Skeletal muscle satellite cell (primary cell): ENCODE results near the gene HS3ST1.

ENCODE experiments used
- H3K27me3 ChIP-seq: 2 replicates; pipeline ENCODE4 v1.7.0; 2013; ENCODE audit warnings: low read length; ENCODE audit not compliant: control insufficient read depth, insufficient read depth
- H3K36me3 ChIP-seq: 2 replicates; pipeline ENCODE4 v1.7.0; 2013; ENCODE audit warnings: mild to moderate bottlenecking, control low read depth, low read length; ENCODE audit not compliant: insufficient read depth
- H3K4me1 ChIP-seq: 2 replicates; pipeline ENCODE4 v1.7.0; 2013; ENCODE audit warnings: low read length; ENCODE audit not compliant: control insufficient read depth, insufficient read depth
- H3K4me2 ChIP-seq: 2 replicates; pipeline ENCODE4 v1.7.0; 2013; ENCODE audit warnings: mild to moderate bottlenecking, low read length
- H3K4me3 ChIP-seq: 2 replicates; pipeline ENCODE4 v1.7.0; 2013; ENCODE audit warnings: low read length
- H3K9ac ChIP-seq: 2 replicates; pipeline ENCODE4 v1.7.0; 2013; ENCODE audit warnings: mild to moderate bottlenecking, low read depth, low read length, moderate library complexity
- H3K9me3 ChIP-seq: replicated peaks from 2 replicates; pipeline ENCODE4 v1.7.0; 2013; ENCODE audit warnings: mild to moderate bottlenecking, control low read depth, low read length

Gene HS3ST1

GRCh38 chr4:11430536-11430935 lies 1.8 kb upstream of the HS3ST1 start:
- no peak overlapping the region for H3K4me3 ChIP-seq
- H3K9ac ChIP-seq: no peak overlapping the region
- H3K4me2 ChIP-seq: no peak overlapping the region
- H3K9me3 ChIP-seq: no peaks in the 10 kb centered on the region
- no peaks in the 10 kb centered on the region for H3K4me1 ChIP-seq
- no peaks in the 10 kb centered on the region for H3K36me3 ChIP-seq
- H3K27me3 ChIP-seq: peaks cover 33% of the 10 kb centered on the region

- H3K4me2 ChIP-seq: no peak overlapping the region
- no peak overlapping the region for H3K4me3 ChIP-seq
- no peak overlapping the region for H3K9ac ChIP-seq
- no peaks in the 10 kb centered on the region for H3K4me1 ChIP-seq
- H3K27me3 ChIP-seq: peaks cover 33% of the 10 kb centered on the region
- H3K9me3 ChIP-seq: no peaks in the 10 kb centered on the region
- no peaks in the 10 kb centered on the region for H3K36me3 ChIP-seq
These were observed 978 bp upstream of the HS3ST1 start for GRCh38 chr4:11429699-11430045.

- Histone ChIP-seq H3K9ac (no peak overlapping the region), H3K9me3 (no peaks in the 10 kb centered on the region), H3K36me3 (no peaks in the 10 kb centered on the region), H3K4me2 (peak overlapping the region; percentile 0), H3K27me3 (peaks cover 33% of the 10 kb centered on the region), H3K4me1 (no peaks in the 10 kb centered on the region), H3K4me3 (peak overlapping the region; percentile 61)
These were observed 405 bp upstream of the HS3ST1 start for GRCh38 chr4:11428899-11429698.

- Histone ChIP-seq H3K4me1 (no peaks in the 10 kb centered on the region), H3K36me3 (no peaks in the 10 kb centered on the region), H3K27me3 (peaks cover 33% of the 10 kb centered on the region), H3K9ac (no peak overlapping the region), H3K9me3 (no peaks in the 10 kb centered on the region), H3K4me3 (no peak overlapping the region), H3K4me2 (no peak overlapping the region)
These were observed 1.3 kb downstream of the HS3ST1 start for GRCh38 chr4:11427121-11427996.

- Histone ChIP-seq H3K4me3 (no peak overlapping the region), H3K9me3 (no peaks in the 10 kb centered on the region), H3K36me3 (no peaks in the 10 kb centered on the region), H3K4me2 (no peak overlapping the region), H3K4me1 (no peaks in the 10 kb centered on the region), H3K27me3 (peaks cover 33% of the 10 kb centered on the region), H3K9ac (no peak overlapping the region)
These were observed 2.0 kb downstream of the HS3ST1 start for GRCh38 chr4:11426731-11427120.

- H3K4me3 ChIP-seq: no peak overlapping the region
- H3K4me1 ChIP-seq: no peaks in the 10 kb centered on the region
- no peak overlapping the region for H3K4me2 ChIP-seq
- H3K9me3 ChIP-seq: no peaks in the 10 kb centered on the region
- no peaks in the 10 kb centered on the region for H3K36me3 ChIP-seq
- no peak overlapping the region for H3K9ac ChIP-seq
- peaks cover 33% of the 10 kb centered on the region for H3K27me3 ChIP-seq
These were observed 2.7 kb downstream of the HS3ST1 start for GRCh38 chr4:11426003-11426402.

GRCh38 chr4:11424856-11425255 lies 3.8 kb downstream of the HS3ST1 start:
- Histone ChIP-seq H3K27me3 (peaks cover 33% of the 10 kb centered on the region), H3K9ac (no peak overlapping the region), H3K4me1 (no peaks in the 10 kb centered on the region)

GRCh38 chr4:11424000-11424399 lies 4.7 kb downstream of the HS3ST1 start:
- Histone ChIP-seq H3K4me1 (no peaks in the 10 kb centered on the region), H3K4me3 (no peak overlapping the region), H3K27me3 (peaks cover 25% of the 10 kb centered on the region), H3K9ac (no peak overlapping the region), H3K9me3 (no peaks in the 10 kb centered on the region), H3K36me3 (no peaks in the 10 kb centered on the region), H3K4me2 (no peak overlapping the region)

More at GRCh38 chr4:11424856-11425255, 3.8 kb downstream of the HS3ST1 start:
- no peak overlapping the region for H3K4me3 ChIP-seq
- no peaks in the 10 kb centered on the region for H3K9me3 ChIP-seq
- no peak overlapping the region for H3K4me2 ChIP-seq
- H3K36me3 ChIP-seq: no peaks in the 10 kb centered on the region

GRCh38 chr4:11423465-11423864 lies 5.2 kb downstream of the HS3ST1 start:
- Histone ChIP-seq H3K4me3 (no peak overlapping the region), H3K27me3 (peaks cover 20% of the 10 kb centered on the region), H3K36me3 (no peaks in the 10 kb centered on the region), H3K9me3 (no peaks in the 10 kb centered on the region), H3K4me2 (no peak overlapping the region), H3K9ac (no peak overlapping the region), H3K4me1 (no peaks in the 10 kb centered on the region)

- no peak overlapping the region for H3K9ac ChIP-seq
- no peaks in the 10 kb centered on the region for H3K9me3 ChIP-seq
- H3K4me3 ChIP-seq: no peak overlapping the region
- H3K36me3 ChIP-seq: no peaks in the 10 kb centered on the region
- H3K27me3 ChIP-seq: no peaks in the 10 kb centered on the region
- H3K4me1 ChIP-seq: no peaks in the 10 kb centered on the region
- no peak overlapping the region for H3K4me2 ChIP-seq
These were observed 7.6 kb downstream of the HS3ST1 start for GRCh38 chr4:11421116-11421515.

GRCh38 chr4:11420327-11420726 lies 8.4 kb downstream of the HS3ST1 start:
- H3K9me3 ChIP-seq: no peaks in the 10 kb centered on the region
- H3K36me3 ChIP-seq: no peaks in the 10 kb centered on the region
- H3K4me2 ChIP-seq: no peak overlapping the region
- H3K9ac ChIP-seq: no peak overlapping the region
- no peaks in the 10 kb centered on the region for H3K27me3 ChIP-seq
- no peaks in the 10 kb centered on the region for H3K4me1 ChIP-seq
- no peak overlapping the region for H3K4me3 ChIP-seq
